Neuronal stem cell (in vitro differentiated cells): Measurements from ENCODE around the gene ASCC3.
"Not testable (repeated sequence)": the region's sequence is repeated elsewhere in the genome, so short reads cannot be mapped to it uniquely, and the experiment has no call there.

ENCODE experiments used
- DNase-seq: peaks from one replicate; pipeline ENCODE4 v3.0.0-alpha.2; 2013; ENCODE audit warnings: low spot score
- H2AFZ ChIP-seq: one replicate; pipeline ENCODE4 v1.6.1; 2013; ENCODE audit warnings: mild to moderate bottlenecking, low read length, inconsistent platforms
- H2AK5ac ChIP-seq: 2 replicates; pipeline ENCODE4 v1.6.1; 2013; ENCODE audit warnings: low read depth, mild to moderate bottlenecking, inconsistent platforms, low read length, moderate library complexity, mixed read lengths
- H2BK120ac ChIP-seq: 2 replicates; pipeline ENCODE4 v1.6.1; 2013; ENCODE audit warnings: low read depth, mild to moderate bottlenecking, inconsistent platforms, low read length, moderate library complexity, mixed read lengths
- H2BK12ac ChIP-seq: one replicate; pipeline ENCODE4 v1.6.1; 2013; ENCODE audit warnings: low read length, inconsistent platforms
- H2BK15ac ChIP-seq: 2 replicates; pipeline ENCODE4 v1.6.1; 2013; ENCODE audit warnings: mild to moderate bottlenecking, low read length, inconsistent platforms, mixed read lengths
- H2BK5ac ChIP-seq: one replicate; pipeline ENCODE4 v1.6.1; 2013; ENCODE audit warnings: inconsistent platforms, mild to moderate bottlenecking, low read length, moderate library complexity
- H3K14ac ChIP-seq: one replicate; pipeline ENCODE4 v1.6.1; 2013; ENCODE audit warnings: low read length, inconsistent platforms
- H3K18ac ChIP-seq: 2 replicates; pipeline ENCODE4 v1.6.1; 2013; ENCODE audit warnings: low read length, inconsistent platforms
- H3K23ac ChIP-seq: 2 replicates; pipeline ENCODE4 v1.6.1; 2013; ENCODE audit warnings: low read depth, mild to moderate bottlenecking, mixed read lengths, low read length, inconsistent platforms; ENCODE audit not compliant: poor library complexity
- H3K27ac ChIP-seq: replicated peaks from 3 replicates; pipeline ENCODE4 v1.5.1; 2013; ENCODE audit warnings: low read length, inconsistent platforms
- H3K27me3 ChIP-seq, 3 experiments: 2 replicates each; pipeline ENCODE4 v1.6.1; 2013; ENCODE audit warnings: low read length in 3 of 3, mild to moderate bottlenecking in 2 of 3, inconsistent platforms in 1 of 3, low read depth in 1 of 3, mixed read lengths in 1 of 3, moderate library complexity in 1 of 3; ENCODE audit not compliant: control insufficient read depth in 3 of 3, insufficient read depth in 3 of 3
- H3K36me3 ChIP-seq, 2 donors: replicated peaks in 1 of 2; 2 replicates each; pipeline ENCODE4 v1.6.1; 2013; ENCODE audit warnings: low read length in 2 of 2; ENCODE audit not compliant: control insufficient read depth in 2 of 2, insufficient read depth in 2 of 2
- H3K4ac ChIP-seq: 2 replicates; pipeline ENCODE4 v1.6.1; 2013; ENCODE audit warnings: inconsistent platforms, mild to moderate bottlenecking, low read length, moderate library complexity
- H3K4me1 ChIP-seq, 2 donors: 1 replicate in 1 of 2; 2 replicates in 1 of 2; pipeline ENCODE4 v1.6.1; 2013; ENCODE audit warnings: low read length in 2 of 2, low read depth in 1 of 2; ENCODE audit not compliant: control insufficient read depth in 2 of 2, insufficient read depth in 1 of 2
- H3K4me2 ChIP-seq: one replicate; pipeline ENCODE4 v1.6.1; 2013; ENCODE audit warnings: mild to moderate bottlenecking, low read length, inconsistent platforms; ENCODE audit not compliant: insufficient read depth, poor library complexity, severe bottlenecking
- H3K4me3 ChIP-seq, 2 donors: 2 replicates each; pipeline ENCODE4 v1.5.1; 2013; ENCODE audit warnings: low read length in 2 of 2, mild to moderate bottlenecking in 2 of 2, inconsistent platforms in 1 of 2, moderate library complexity in 1 of 2
- H3K79me1 ChIP-seq: one replicate; pipeline ENCODE4 v1.6.1; 2013; ENCODE audit warnings: low read depth, mild to moderate bottlenecking, inconsistent platforms, low read length, moderate library complexity
- H3K9ac ChIP-seq: one replicate; pipeline ENCODE4 v1.6.1; 2013; ENCODE audit warnings: mild to moderate bottlenecking, low read depth, low read length, inconsistent platforms; ENCODE audit not compliant: poor library complexity
- H3K9me3 ChIP-seq, 2 donors: replicated peaks in 1 of 2; 2 replicates each; pipeline versions ENCODE3 to v1.6.1; 2013; ENCODE audit warnings: low read length in 2 of 2, mild to moderate bottlenecking in 2 of 2, inconsistent platforms in 1 of 2, low read depth in 1 of 2, mixed read lengths in 1 of 2, moderate library complexity in 1 of 2; ENCODE audit not compliant: control insufficient read depth in 2 of 2, insufficient read depth in 1 of 2
- H4K8ac ChIP-seq: one replicate; pipeline ENCODE4 v1.6.1; 2013; ENCODE audit warnings: low read depth, mild to moderate bottlenecking, inconsistent platforms, low read length, moderate library complexity
- H4K91ac ChIP-seq: one replicate; pipeline ENCODE4 v1.6.1; 2013; ENCODE audit warnings: low read length, low read depth, mild to moderate bottlenecking, inconsistent platforms; ENCODE audit not compliant: poor library complexity
- WGBS, 2 donors: extraction: QIAGEN DNeasy Blood & Tissue Kit; methylation state at CpG; one replicate each; pipeline ENCODE4 v1.1.7; 2013; ENCODE audit warnings: missing lambda C conversion rate in 2 of 2, mixed read lengths in 1 of 2; ENCODE audit not compliant: insufficient read length in 2 of 2, insufficient replicate concordance in 1 of 2; ENCODE audit errors: extremely low coverage in 2 of 2; 5-methylcytosine and 5-hydroxymethylcytosine counted together

The ASCC3 gene

GRCh38 chr6:100740439-100740838, 140.7 kb downstream of the ASCC3 start:
- H3K14ac ChIP-seq, result no peak overlapping the region
- H3K4me2 ChIP-seq, result no peak overlapping the region
- H2BK120ac ChIP-seq, result no peak overlapping the region
- no peak overlapping the region for H2AK5ac ChIP-seq
- H2BK12ac ChIP-seq, result no peak overlapping the region
- H3K27ac ChIP-seq, result no peak overlapping the region
- no peak overlapping the region for H4K91ac ChIP-seq
- H3K23ac ChIP-seq, result no peak overlapping the region
- H3K4ac ChIP-seq, result no peak overlapping the region
- DNase-seq, result no peak
- H2AFZ ChIP-seq, result no peak overlapping the region
- H2BK15ac ChIP-seq, result no peak overlapping the region
- H3K4me1 ChIP-seq, result no peaks in the 10 kb centered on the region
- H3K27me3 ChIP-seq, result no peaks in the 10 kb centered on the region
- H4K8ac ChIP-seq, result no peak overlapping the region
- no peak overlapping the region for H3K18ac ChIP-seq
- no peak overlapping the region for H3K9ac ChIP-seq
- peaks cover 3 to 37% of the 10 kb centered on the region in 2 donors for H3K9me3 ChIP-seq
- no peaks in the 10 kb centered on the region for H3K79me1 ChIP-seq
- peaks cover 11 to 23% of the 10 kb centered on the region in 2 donors for H3K36me3 ChIP-seq
- H3K4me3 ChIP-seq, result no peak overlapping the region
- H2BK5ac ChIP-seq, result no peak overlapping the region

DNA sequence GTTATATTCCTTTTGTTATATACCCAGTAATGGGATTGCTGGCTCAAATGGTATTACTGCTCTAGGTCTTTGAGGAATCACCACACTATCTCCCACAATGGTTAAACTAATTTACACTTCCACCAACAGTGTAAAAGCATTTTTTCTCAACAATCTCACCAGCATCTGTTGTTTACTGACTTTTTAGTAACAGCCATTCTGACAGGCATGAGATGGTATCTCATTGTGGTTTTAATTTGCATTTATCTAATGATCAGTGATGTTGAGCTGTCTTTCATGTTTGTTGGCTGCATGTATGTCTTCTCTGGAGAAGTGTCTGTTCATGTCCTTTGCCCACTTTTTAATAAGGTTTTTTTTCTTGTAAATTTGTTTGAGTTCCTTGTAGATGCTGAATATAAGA, 143.4 kb downstream of the ASCC3 start:
- H3K18ac ChIP-seq, H3K9ac ChIP-seq, H2BK12ac ChIP-seq, H2BK120ac ChIP-seq, DNase-seq, H3K4me3 ChIP-seq, H3K4me1 ChIP-seq, H3K79me1 ChIP-seq, H4K8ac ChIP-seq, H3K27me3 ChIP-seq, H4K91ac ChIP-seq, H3K4ac ChIP-seq, H2BK5ac ChIP-seq, H3K23ac ChIP-seq, H2AK5ac ChIP-seq, H3K27ac ChIP-seq, H2AFZ ChIP-seq, H3K4me2 ChIP-seq, H2BK15ac ChIP-seq, H3K14ac ChIP-seq: not testable (repeated sequence)
- Histone ChIP-seq H3K9me3 (peaks cover 3 to 30% of the 10 kb centered on the region in 2 donors), H3K36me3 (peaks cover 6 to 22% of the 10 kb centered on the region in 2 donors)

GRCh38 chr6:100731411-100731810, 149.7 kb downstream of the ASCC3 start:
- Histone ChIP-seq H2BK120ac (no peak overlapping the region), H3K27ac (no peak overlapping the region), H4K8ac (no peak overlapping the region), H2BK5ac (no peak overlapping the region), H3K4ac (no peak overlapping the region), H2AFZ (no peak overlapping the region), H2BK15ac (no peak overlapping the region), H3K4me3 (no peak overlapping the region), H3K14ac (no peak overlapping the region), H3K27me3 (no peaks in the 10 kb centered on the region), H2AK5ac (no peak overlapping the region), H3K79me1 (no peaks in the 10 kb centered on the region), H4K91ac (no peak overlapping the region), H3K4me2 (no peak overlapping the region), H3K23ac (no peak overlapping the region), H2BK12ac (no peak overlapping the region), H3K36me3 (peaks cover 0 to 7% of the 10 kb centered on the region in 2 donors), H3K4me1 (no peaks in the 10 kb centered on the region), H3K9ac (no peak overlapping the region), H3K9me3 (no peaks in the 10 kb centered on the region), H3K18ac (no peak overlapping the region)
- no CpG with 5 or more reads among the region's 5 CpGs for WGBS, 2 donors
- DNase-seq, result no peak

DNA sequence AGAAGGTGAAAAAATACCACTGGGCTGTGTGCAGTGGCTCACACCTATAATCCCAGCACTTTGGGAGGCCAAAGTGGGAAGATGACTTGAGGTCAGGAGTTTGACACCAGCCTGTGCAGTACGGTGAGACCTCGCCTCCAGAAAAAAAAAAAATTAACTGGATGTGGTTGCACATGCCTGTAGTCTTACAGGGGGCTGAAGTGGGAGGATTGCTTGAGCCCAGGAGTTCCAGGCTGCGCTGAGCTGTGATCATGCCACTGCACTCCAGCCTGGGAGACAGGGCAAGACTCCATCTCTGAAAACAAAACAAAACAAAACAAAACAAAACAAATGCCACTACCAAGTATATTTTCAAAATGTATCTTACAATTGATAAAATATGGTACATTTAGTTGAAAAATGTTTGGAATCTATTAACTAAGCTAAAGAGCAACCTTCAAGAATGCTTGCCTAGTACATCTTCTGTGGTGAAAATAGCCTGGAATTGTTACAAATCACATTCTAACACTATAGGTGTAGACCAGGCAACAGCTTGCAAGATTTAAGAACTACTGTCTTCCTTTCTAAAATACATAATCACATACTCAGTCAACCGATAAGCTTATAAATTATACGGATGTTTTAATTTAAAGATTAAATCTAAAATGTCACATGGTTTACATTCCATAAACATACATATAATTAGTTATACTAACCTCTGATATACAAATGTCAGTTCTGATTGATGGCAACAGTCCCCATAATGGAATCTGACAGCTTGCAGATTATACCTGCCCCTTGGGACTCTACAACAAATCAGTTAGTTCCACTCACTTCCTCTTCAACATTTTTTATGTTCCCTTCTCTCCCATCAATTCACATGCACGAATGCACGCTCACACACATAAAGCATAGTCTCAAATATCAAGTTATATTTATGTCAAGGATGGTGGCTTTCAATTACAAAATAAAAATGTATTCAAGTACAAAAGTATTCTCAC, 150.8 kb downstream of the ASCC3 start:
- no peak overlapping the region for H2BK120ac ChIP-seq
- no peak overlapping the region for H3K18ac ChIP-seq
- no peak overlapping the region for H3K9ac ChIP-seq
- H2BK15ac ChIP-seq, result no peak overlapping the region
- H3K27me3 ChIP-seq, result no peaks in the 10 kb centered on the region
- H4K91ac ChIP-seq, result no peak overlapping the region
- H3K14ac ChIP-seq, result no peak overlapping the region
- no peak overlapping the region for H2AK5ac ChIP-seq
- H3K9me3 ChIP-seq, result no peaks in the 10 kb centered on the region
- H3K27ac ChIP-seq, result no peak overlapping the region
- H4K8ac ChIP-seq, result no peak overlapping the region
- no peak overlapping the region for H3K4me2 ChIP-seq
- no peak overlapping the region for H2AFZ ChIP-seq
- H3K4ac ChIP-seq, result no peak overlapping the region
- peaks cover 0 to 11% of the 10 kb centered on the region in 2 donors for H3K36me3 ChIP-seq
- no peaks in the 10 kb centered on the region for H3K79me1 ChIP-seq
- no peak overlapping the region for H2BK5ac ChIP-seq
- no peak overlapping the region for H3K4me3 ChIP-seq
- no peak for DNase-seq
- no peaks in the 10 kb centered on the region for H3K4me1 ChIP-seq
- H3K23ac ChIP-seq, result no peak overlapping the region
- WGBS, 2 donors, result no CpG with 5 or more reads among the region's 7 CpGs
- no peak overlapping the region for H2BK12ac ChIP-seq
